NCI-H446 treated with DMSO at 0.1 percent for 48 hours (cell line): ENCODE results near the gene ATF2.

ENCODE experiments used
- DNase-seq: peaks from one replicate; lab custom pipeline; 2025; lab: John Stamatoyannopoulos, UW

Gene ATF2

GRCh38 chr2:175025233-175025632 is 142.8 kb downstream of the ATF2 start:
- DNase-seq: no peak

- no peak for DNase-seq
Observed at GRCh38 chr2:175022923-175023322, 145.1 kb downstream of the ATF2 start.
